Neural cell (in vitro differentiated cells): ENCODE results near the gene CASP10. TPM values are rescaled to one million over a fixed set of nuclear protein-coding genes. Genes with fewer than 3 reads are reported as not detected.

Source experiments
- polyA plus RNA-seq: library from polyadenylated mRNA; depleted of rRNA; stranded (reverse); fragments of >200 nt; gene quantifications from 2 replicates; pipeline ENCODE4 v1.2.3, GENCODE V29; 2014
- small RNA-seq, 3 experiments: library from RNA; depleted of rRNA; stranded (forward); fragments of <200 nt; gene quantifications; one replicate each; pipeline ENCODE3, GENCODE V24; 2012

CASP10 gene
- polyA plus RNA-seq, 1 donor from 2014 or later = not detected

Small RNA genes within 50 kb of the gene (small RNA-seq; reads per million reads assigned to genes)
- gene AC007283.2 = 0 reads per million in 3 experiments
- gene MTND4LP13 = 0 reads per million in 3 experiments
- gene RNU7-45P = 0 reads per million in 3 experiments

Other genes with a start within 250 kb of the CASP10 start
- gene ORC2, start 219.5 kb upstream of the CASP10 start, polyA plus RNA-seq = 14.8 and 17.2 TPM in 2 replicates
- gene HYCC2, start 111.5 kb upstream of the CASP10 start, polyA plus RNA-seq = 18.1 and 20.4 TPM in 2 replicates
- 111 and 154 TPM in 2 replicates for gene NDUFB3, start 111.1 kb upstream of the CASP10 start, polyA plus RNA-seq
- 0.84 and 1.6 TPM in 2 replicates for gene CFLAR, start 67.0 kb upstream of the CASP10 start, polyA plus RNA-seq
- 0.72 TPM in 1 of 2 replicates, not detected in the other for gene CASP8, start 77.4 kb downstream of the CASP10 start, polyA plus RNA-seq
- gene FLACC1, start 174.2 kb downstream of the CASP10 start, polyA plus RNA-seq = 1.3 and 1.8 TPM in 2 replicates